GM23338 (cell line): Measurements from ENCODE around the gene GPALPP1. TPM values are rescaled to one million over a fixed set of nuclear protein-coding genes. Genes with fewer than 3 reads are reported as not detected.

Source experiments
- ATAC-seq: fragments of 200-7000 bp; cut with Tn5 transposase; 3 replicates; pipeline ENCODE4 v1.9.1; 2020
- DNase-seq: peaks from one replicate; pipeline ENCODE4 v3.0.0-alpha.2; 2015; ENCODE audit warnings: low spot score
- H2AFZ ChIP-seq: fragments of 200-600 bp; sonication (generic); 2 replicates; pipeline ENCODE4 v1.8.0; 2016; ENCODE audit warnings: antibody characterized with exemption, mild to moderate bottlenecking, moderate library complexity
- H3F3A ChIP-seq: fragments of 200-600 bp; sonication (generic); replicated peaks from 2 replicates; pipeline ENCODE4 v1.8.0; 2017; ENCODE audit warnings: antibody characterized with exemption, mixed run types, low read depth
- H3K27ac ChIP-seq: fragments of 200-600 bp; sonication (generic); 2 replicates; pipeline ENCODE4 v1.6.1; 2016; ENCODE audit warnings: low read depth
- H3K27me3 ChIP-seq: fragments of 200-600 bp; sonication (generic); 2 replicates; pipeline ENCODE4 v1.8.0; 2016; ENCODE audit warnings: mild to moderate bottlenecking, mixed run types, moderate library complexity; ENCODE audit not compliant: insufficient read depth
- H3K36me3 ChIP-seq: fragments of 200-600 bp; sonication (generic); 2 replicates; pipeline ENCODE4 v1.8.0; 2016; ENCODE audit warnings: mild to moderate bottlenecking; ENCODE audit not compliant: insufficient read depth
- H3K4me1 ChIP-seq: fragments of 200-600 bp; sonication (generic); 2 replicates; pipeline ENCODE4 v1.8.0; 2016; ENCODE audit warnings: mild to moderate bottlenecking, moderate library complexity; ENCODE audit not compliant: insufficient read depth
- H3K4me2 ChIP-seq: fragments of 200-600 bp; sonication (generic); 2 replicates; pipeline ENCODE4 v1.7.1; 2017; ENCODE audit warnings: mixed run types
- H3K4me3 ChIP-seq: fragments of 200-600 bp; sonication (generic); 2 replicates; pipeline ENCODE4 v1.6.1; 2016; ENCODE audit warnings: mixed run types
- H3K79me2 ChIP-seq: fragments of 200-600 bp; sonication (generic); replicated peaks from 2 replicates; pipeline ENCODE4 v1.8.0; 2017; ENCODE audit warnings: mild to moderate bottlenecking; ENCODE audit not compliant: insufficient read depth
- H3K9me2 ChIP-seq: fragments of 200-600 bp; sonication (generic); 2 replicates; pipeline ENCODE4 v1.8.0; 2017; ENCODE audit not compliant: insufficient read depth
- H4K20me1 ChIP-seq: fragments of 200-600 bp; sonication (generic); replicated peaks from 2 replicates; pipeline ENCODE4 v1.8.0; 2017; ENCODE audit warnings: mild to moderate bottlenecking; ENCODE audit not compliant: insufficient read depth
- H3K27ac Mint-ChIP-seq: 2 replicates; pipeline ENCODE4 v1.8.0; 2020; ENCODE audit warnings: inconsistent platforms, mild to moderate bottlenecking, moderate library complexity, mixed read lengths
- H3K27me3 Mint-ChIP-seq: 3 replicates; pipeline ENCODE4 v1.8.0; 2022; ENCODE audit warnings: low read depth, mild to moderate bottlenecking, moderate library complexity, mixed read lengths, inconsistent platforms; ENCODE audit not compliant: insufficient read depth, poor library complexity
- H3K36me3 Mint-ChIP-seq: 3 replicates; pipeline ENCODE4 v1.8.0; 2021; ENCODE audit warnings: low read depth, mild to moderate bottlenecking, inconsistent platforms, moderate library complexity, mixed read lengths
- H3K4me1 Mint-ChIP-seq: 3 replicates; pipeline ENCODE4 v1.8.0; 2020; ENCODE audit warnings: mild to moderate bottlenecking, inconsistent platforms, mixed read lengths
- H3K4me3 Mint-ChIP-seq: 3 replicates; pipeline ENCODE4 v1.8.0; 2021; ENCODE audit warnings: moderate library complexity, mild to moderate bottlenecking, inconsistent platforms, mixed read lengths
- H3K9me3 Mint-ChIP-seq: 3 replicates; pipeline ENCODE4 v1.8.0; 2020; ENCODE audit warnings: moderate library complexity, mild to moderate bottlenecking, inconsistent platforms, mixed read lengths
- EZH2 ChIP-seq: fragments of 200-600 bp; sonication (generic); IDR thresholded peaks from one replicate; pipeline ENCODE4 v1.8.0; 2017; ENCODE audit warnings: antibody characterized with exemption, mild to moderate bottlenecking, low read depth; ENCODE audit not compliant: unreplicated experiment
- JUNB ChIP-seq: IDR thresholded peaks from one replicate; pipeline ENCODE4 v1.6.1; 2016; ENCODE audit warnings: antibody characterized with exemption; ENCODE audit not compliant: unreplicated experiment
- NANOG ChIP-seq: IDR thresholded peaks from 2 replicates; pipeline ENCODE4 v1.6.1; 2016; ENCODE audit warnings: antibody characterized with exemption, borderline replicate concordance
- POLR2AphosphoS5 ChIP-seq: IDR thresholded peaks from 2 replicates; pipeline ENCODE4 v1.6.1; 2016; ENCODE audit warnings: antibody characterized with exemption, low read depth
- ZNF462 ChIP-seq: fragments of 250-450 bp; sonication (Bioruptor Pico); IDR thresholded peaks from 2 replicates; pipeline ENCODE4 v1.5.0; 2020; ENCODE audit warnings: mild to moderate bottlenecking, moderate library complexity
- polyA plus RNA-seq: library from polyadenylated mRNA; unstranded; fragments of >200 nt; fragmentation: Nextera tagmentation; extraction: Ambion mirVana; gene quantifications from 2 replicates; pipeline ENCODE4 v1.2.1, GENCODE V29; 2016
- total RNA-seq: library from RNA; depleted of rRNA; stranded (reverse); fragments of >200 nt; shearing (Covaris generic); gene quantifications from 2 replicates; pipeline ENCODE4 v1.2.3, GENCODE V29; 2014
- TF ChIP-seq, protein P1 (sequence below): IDR thresholded peaks from one replicate; pipeline ENCODE4 v1.6.1; 2018; ENCODE audit warnings: antibody characterized with exemption; ENCODE audit not compliant: unreplicated experiment
- TF ChIP-seq, protein P2 (sequence below), 2 experiments: fragments of 200-600 bp in 1 of 2; sonication (generic) in 1 of 2; conservative IDR thresholded peaks; 2 replicates each; pipeline versions ENCODE4 v1.5.1 to v1.6.1; 2016 to 2017; ENCODE audit warnings: antibody characterized with exemption in 2 of 2, low read depth in 2 of 2, mild to moderate bottlenecking in 2 of 2, moderate library complexity in 1 of 2

The GPALPP1 gene
- total and polyA plus RNA-seq, 2 experiments from 2014 or later = 31.3 to 35.8 TPM

DNA sequence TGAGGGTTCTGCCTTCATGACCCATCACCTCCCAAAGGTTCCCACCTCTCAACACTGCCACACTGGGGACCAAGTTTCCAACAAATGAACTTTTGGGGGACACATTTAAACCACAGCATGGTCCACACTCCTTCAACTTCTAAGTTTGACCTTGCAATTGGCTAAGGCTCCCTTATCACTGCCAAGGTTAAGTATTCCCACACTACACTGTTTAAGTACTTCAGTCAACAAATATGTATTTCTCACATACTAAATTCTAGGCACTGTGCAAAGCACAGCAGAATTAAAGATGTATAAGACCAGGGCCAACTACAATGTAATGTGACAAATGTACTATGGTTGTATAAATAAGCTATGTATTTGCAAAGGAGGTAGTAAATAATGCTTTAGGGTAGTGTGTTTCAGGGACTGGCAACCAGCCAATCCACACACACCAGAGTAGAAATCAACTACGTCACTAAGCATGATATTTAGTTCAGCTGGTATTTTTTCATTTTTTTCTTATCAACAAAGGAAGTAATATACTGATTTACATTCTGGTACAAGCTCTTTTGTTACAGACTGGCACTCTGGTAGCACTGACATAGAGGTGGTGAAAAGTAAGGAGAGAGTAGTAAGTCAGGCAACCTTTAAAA, 12.3 kb upstream of the GPALPP1 start (continued):
- TF ChIP-seq ZNF462 (CRISPR knock-in tag) = no peak
- no peak for TF ChIP-seq NANOG
- TF ChIP-seq, protein P1, sequence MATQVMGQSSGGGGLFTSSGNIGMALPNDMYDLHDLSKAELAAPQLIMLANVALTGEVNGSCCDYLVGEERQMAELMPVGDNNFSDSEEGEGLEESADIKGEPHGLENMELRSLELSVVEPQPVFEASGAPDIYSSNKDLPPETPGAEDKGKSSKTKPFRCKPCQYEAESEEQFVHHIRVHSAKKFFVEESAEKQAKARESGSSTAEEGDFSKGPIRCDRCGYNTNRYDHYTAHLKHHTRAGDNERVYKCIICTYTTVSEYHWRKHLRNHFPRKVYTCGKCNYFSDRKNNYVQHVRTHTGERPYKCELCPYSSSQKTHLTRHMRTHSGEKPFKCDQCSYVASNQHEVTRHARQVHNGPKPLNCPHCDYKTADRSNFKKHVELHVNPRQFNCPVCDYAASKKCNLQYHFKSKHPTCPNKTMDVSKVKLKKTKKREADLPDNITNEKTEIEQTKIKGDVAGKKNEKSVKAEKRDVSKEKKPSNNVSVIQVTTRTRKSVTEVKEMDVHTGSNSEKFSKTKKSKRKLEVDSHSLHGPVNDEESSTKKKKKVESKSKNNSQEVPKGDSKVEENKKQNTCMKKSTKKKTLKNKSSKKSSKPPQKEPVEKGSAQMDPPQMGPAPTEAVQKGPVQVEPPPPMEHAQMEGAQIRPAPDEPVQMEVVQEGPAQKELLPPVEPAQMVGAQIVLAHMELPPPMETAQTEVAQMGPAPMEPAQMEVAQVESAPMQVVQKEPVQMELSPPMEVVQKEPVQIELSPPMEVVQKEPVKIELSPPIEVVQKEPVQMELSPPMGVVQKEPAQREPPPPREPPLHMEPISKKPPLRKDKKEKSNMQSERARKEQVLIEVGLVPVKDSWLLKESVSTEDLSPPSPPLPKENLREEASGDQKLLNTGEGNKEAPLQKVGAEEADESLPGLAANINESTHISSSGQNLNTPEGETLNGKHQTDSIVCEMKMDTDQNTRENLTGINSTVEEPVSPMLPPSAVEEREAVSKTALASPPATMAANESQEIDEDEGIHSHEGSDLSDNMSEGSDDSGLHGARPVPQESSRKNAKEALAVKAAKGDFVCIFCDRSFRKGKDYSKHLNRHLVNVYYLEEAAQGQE = no peak
- no peak for TF ChIP-seq POLR2AphosphoS5
- no peak for TF ChIP-seq EZH2

- H3K4me3 Mint-ChIP-seq = no peak overlapping the region
- Histone ChIP-seq H2AFZ (no peak overlapping the region), H4K20me1 (peaks cover 12% of the 10 kb centered on the region), H3K27ac (no peak overlapping the region), H3K9me2 (no peaks in the 10 kb centered on the region), H3K79me2 (peaks cover 17% of the 10 kb centered on the region), H3K27me3 (no peaks in the 10 kb centered on the region), H3K4me2 (no peak overlapping the region), H3K4me1 (no peaks in the 10 kb centered on the region), H3K36me3 (peaks cover 31% of the 10 kb centered on the region), H3F3A (no peaks in the 10 kb centered on the region), H3K4me3 (no peak overlapping the region)
- H3K9me3 Mint-ChIP-seq = no peaks in the 10 kb centered on the region
- DNase-seq (no peak), ATAC-seq (no peak)
- H3K36me3 Mint-ChIP-seq = peaks cover 36% of the 10 kb centered on the region; the same call in 2 of the 3 replicates
- TF ChIP-seq JUNB = no peak
- no peak for TF ChIP-seq EZH2
- TF ChIP-seq, protein P2, sequence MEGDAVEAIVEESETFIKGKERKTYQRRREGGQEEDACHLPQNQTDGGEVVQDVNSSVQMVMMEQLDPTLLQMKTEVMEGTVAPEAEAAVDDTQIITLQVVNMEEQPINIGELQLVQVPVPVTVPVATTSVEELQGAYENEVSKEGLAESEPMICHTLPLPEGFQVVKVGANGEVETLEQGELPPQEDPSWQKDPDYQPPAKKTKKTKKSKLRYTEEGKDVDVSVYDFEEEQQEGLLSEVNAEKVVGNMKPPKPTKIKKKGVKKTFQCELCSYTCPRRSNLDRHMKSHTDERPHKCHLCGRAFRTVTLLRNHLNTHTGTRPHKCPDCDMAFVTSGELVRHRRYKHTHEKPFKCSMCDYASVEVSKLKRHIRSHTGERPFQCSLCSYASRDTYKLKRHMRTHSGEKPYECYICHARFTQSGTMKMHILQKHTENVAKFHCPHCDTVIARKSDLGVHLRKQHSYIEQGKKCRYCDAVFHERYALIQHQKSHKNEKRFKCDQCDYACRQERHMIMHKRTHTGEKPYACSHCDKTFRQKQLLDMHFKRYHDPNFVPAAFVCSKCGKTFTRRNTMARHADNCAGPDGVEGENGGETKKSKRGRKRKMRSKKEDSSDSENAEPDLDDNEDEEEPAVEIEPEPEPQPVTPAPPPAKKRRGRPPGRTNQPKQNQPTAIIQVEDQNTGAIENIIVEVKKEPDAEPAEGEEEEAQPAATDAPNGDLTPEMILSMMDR (conservative IDR thresholded peaks at IDR 0.05; ENCODE audit: low read depth in 2 of 2) = peak in 1 of 2 experiments; percentile 20; a peak in 1 of 4 replicates
- no peak overlapping the region for H3K27ac Mint-ChIP-seq
- no peaks in the 10 kb centered on the region for H3K4me1 Mint-ChIP-seq
- peaks cover 2% of the 10 kb centered on the region for H3K27me3 Mint-ChIP-seq
Observed at GRCh38 chr13:44978328-44978727, 11.0 kb upstream of the GPALPP1 start.
